ENCODE data around the gene GP5.

Gene GP5

GRCh38 chr3:194396859-194397756, 2.0 kb downstream of the GP5 start:
- peak; percentile 24 to 47 for ATAC-seq

- no peak for ATAC-seq
These were observed 2.6 kb downstream of the GP5 start for GRCh38 chr3:194396539-194396858.

GRCh38 chr3:194395778-194396538, 3.1 kb downstream of the GP5 start:
- peak; percentile 39 to 44 for ATAC-seq

GRCh38 chr3:194395212-194395611, 3.9 kb downstream of the GP5 start:
- no peak for ATAC-seq

GRCh38 chr3:194392576-194392975, 6.5 kb downstream of the GP5 start:
- no peak for ATAC-seq

- ATAC-seq, result no peak
These were observed 8.2 kb downstream of the GP5 start for GRCh38 chr3:194390835-194391234.

- no peak for ATAC-seq
These were observed 9.8 kb downstream of the GP5 start for GRCh38 chr3:194389269-194389668.

- ATAC-seq, result no peak
These were observed 11.1 kb downstream of the GP5 start for GRCh38 chr3:194387926-194388418.

- no peak for ATAC-seq
These were observed 11.8 kb downstream of the GP5 start for GRCh38 chr3:194387276-194387675.

- no peak for ATAC-seq
These were observed 12.4 kb downstream of the GP5 start for GRCh38 chr3:194386648-194387047.

- ATAC-seq, result no peak
These were observed 13.0 kb downstream of the GP5 start for GRCh38 chr3:194386066-194386465.

GRCh38 chr3:194384569-194385001, 14.5 kb downstream of the GP5 start:
- ATAC-seq, result no peak

- no peak for ATAC-seq
These were observed 14.9 kb downstream of the GP5 start for GRCh38 chr3:194384156-194384555.

- ATAC-seq, result no peak
These were observed 15.7 kb downstream of the GP5 start for GRCh38 chr3:194383276-194383940.

GRCh38 chr3:194382892-194383223, 16.2 kb downstream of the GP5 start:
- no peak for ATAC-seq

GRCh38 chr3:194382196-194382891, 16.7 kb downstream of the GP5 start:
- ATAC-seq, result no peak

GRCh38 chr3:194381460-194381875, 17.6 kb downstream of the GP5 start:
- no peak for ATAC-seq

GRCh38 chr3:194380326-194380725, 18.7 kb downstream of the GP5 start:
- ATAC-seq, result no peak

GRCh38 chr3:194379651-194380050, 19.4 kb downstream of the GP5 start:
- no peak for ATAC-seq

GRCh38 chr3:194379231-194379630, 19.8 kb downstream of the GP5 start:
- no peak for ATAC-seq

GRCh38 chr3:194377708-194378107, 21.4 kb downstream of the GP5 start:
- no peak for ATAC-seq

- no peak for ATAC-seq
These were observed 22.9 kb downstream of the GP5 start for GRCh38 chr3:194376241-194376560.

Data from activated CD4-positive, CD25-positive, alpha-beta regulatory T cell treated with anti-CD3 and anti-CD28 coated beads, Interleukin-2, amount 50 U/mL, for 24 hours (primary cell).